Endothelial cell of umbilical vein (primary cell): ENCODE measurements around the gene TMPRSS6. TPM values are rescaled to one million over a fixed set of nuclear protein-coding genes. Genes with fewer than 3 reads are reported as not detected.

Source experiments
- BruUV-seq: library from RNA; stranded (reverse); fragments of 400-500 nt; replicated peaks from 2 replicates; lab custom pipeline; 2021; lab: Mats Ljungman, UMichigan
- CTCF ChIA-PET: fragments of 300-600, 350-600 bp; sonication (Branson Sonifier 250); formaldehyde crosslinking; loops from one replicate; lab custom pipeline; 2021; ENCODE audit warnings: antibody characterized with exemption, inconsistent platforms; lab: Charles Lee
- POLR2A ChIA-PET: fragments of 300-600, 350-600 bp; sonication (Branson Sonifier 250); formaldehyde crosslinking; loops from one replicate; lab custom pipeline; 2021; ENCODE audit warnings: antibody characterized with exemption, inconsistent platforms; lab: Charles Lee
- DNase-seq: peaks from one replicate; pipeline ENCODE4 v3.0.0-alpha.2; 2011; ENCODE audit warnings: low read depth, low spot score
- FAIRE-seq: peaks from 2 replicates; lab custom pipeline; 2011; peaks lifted over from hg19 to GRCh38; lab: Jason Lieb, UNC
- H2AFZ ChIP-seq: 2 replicates; pipeline ENCODE4 v1.6.0; 2012; ENCODE audit warnings: low read depth, low read length, control low read depth, inconsistent platforms
- H3K27ac ChIP-seq: 2 replicates; pipeline ENCODE4 v1.5.1; 2011; ENCODE audit warnings: low read depth, mild to moderate bottlenecking, control low read depth, low read length, moderate library complexity; ENCODE audit not compliant: insufficient read depth
- H3K27me3 ChIP-seq, 2 experiments: 2 replicates each; pipeline versions ENCODE4 v1.6.0 to v1.6.1; 2011; ENCODE audit warnings: low read length in 2 of 2, mixed read lengths in 1 of 2; ENCODE audit not compliant: control insufficient read depth in 2 of 2, insufficient read depth in 2 of 2
- H3K36me3 ChIP-seq, 2 experiments: 2 replicates in 1 of 2; 3 replicates in 1 of 2; pipeline ENCODE4 v1.5.1; 2011; ENCODE audit warnings: low read length in 2 of 2, mild to moderate bottlenecking in 1 of 2, moderate library complexity in 1 of 2; ENCODE audit not compliant: control insufficient read depth in 2 of 2, insufficient read depth in 2 of 2; ENCODE audit errors: extremely low read depth in 1 of 2
- H3K4me1 ChIP-seq: 3 replicates; pipeline ENCODE4 v1.5.1; 2011; ENCODE audit warnings: mild to moderate bottlenecking, low read length; ENCODE audit not compliant: control insufficient read depth, insufficient read depth; ENCODE audit errors: extremely low read depth
- H3K4me2 ChIP-seq: 2 replicates; pipeline ENCODE4 v1.6.1; 2011; ENCODE audit warnings: low read length, control low read depth, mixed read lengths; ENCODE audit not compliant: insufficient read depth
- H3K4me3 ChIP-seq, 3 experiments: fragments of 200-600 bp in 1 of 3; sonication (generic), shearing (Covaris generic) in 1 of 3; replicated peaks in 1 of 3; 2 replicates each; pipeline ENCODE4 v1.5.1; 2011 to 2016; ENCODE audit warnings: control low read depth in 3 of 3, low read length in 3 of 3, mild to moderate bottlenecking in 2 of 3, inconsistent platforms in 1 of 3, low read depth in 1 of 3, moderate library complexity in 1 of 3; ENCODE audit not compliant: insufficient read depth in 1 of 3
- H3K79me2 ChIP-seq: 2 replicates; pipeline ENCODE4 v1.6.0; 2012; ENCODE audit warnings: low read length, inconsistent platforms; ENCODE audit not compliant: control insufficient read depth, insufficient read depth
- H3K9ac ChIP-seq: replicated peaks from 2 replicates; pipeline ENCODE3; 2011; ENCODE audit warnings: low read length, control low read depth; ENCODE audit not compliant: insufficient read depth; ENCODE audit errors: extremely low read depth
- H3K9me1 ChIP-seq: replicated peaks from 3 replicates; pipeline ENCODE4 v1.6.0; 2011; ENCODE audit warnings: mild to moderate bottlenecking, low read length; ENCODE audit not compliant: control insufficient read depth, insufficient read depth; ENCODE audit errors: extremely low read depth
- H3K9me3 ChIP-seq: replicated peaks from 2 replicates; pipeline ENCODE4 v1.5.1; 2012; ENCODE audit warnings: low read length, inconsistent platforms; ENCODE audit not compliant: control insufficient read depth, insufficient read depth
- H4K20me1 ChIP-seq: replicated peaks from 2 replicates; pipeline ENCODE3; 2011; ENCODE audit warnings: mild to moderate bottlenecking, low read length; ENCODE audit not compliant: control insufficient read depth, insufficient read depth; ENCODE audit errors: extremely low read depth
- EZH2 ChIP-seq: IDR thresholded peaks from 2 replicates; pipeline ENCODE4 v1.6.1; 2012; ENCODE audit warnings: borderline replicate concordance, low read depth, mild to moderate bottlenecking, moderate library complexity, low read length, inconsistent platforms; ENCODE audit not compliant: severe bottlenecking
- FOS ChIP-seq: IDR thresholded peaks from 2 replicates; pipeline ENCODE4 v1.6.1; 2011; ENCODE audit warnings: mild to moderate bottlenecking, low read length, moderate library complexity, borderline replicate concordance; ENCODE audit not compliant: insufficient read depth
- GATA2 ChIP-seq: IDR thresholded peaks from 2 replicates; pipeline ENCODE4 v1.7.0; 2011; ENCODE audit warnings: low read depth, mild to moderate bottlenecking, moderate library complexity, mixed read lengths, low read length; ENCODE audit not compliant: insufficient read length, insufficient read depth
- JUN ChIP-seq: IDR thresholded peaks from 2 replicates; pipeline ENCODE4 v1.6.1; 2011; ENCODE audit warnings: borderline replicate concordance, low read depth; ENCODE audit not compliant: insufficient read length, insufficient read depth
- MAX ChIP-seq: IDR thresholded peaks from 2 replicates; pipeline ENCODE4 v1.6.1; 2011; ENCODE audit not compliant: insufficient read depth, insufficient read length
- MYC ChIP-seq: IDR thresholded peaks from one replicate; pipeline ENCODE4 v1.6.1; 2011; ENCODE audit warnings: mild to moderate bottlenecking, low read depth, low read length
- POLR2A ChIP-seq: IDR thresholded peaks from 2 replicates; pipeline ENCODE4 v1.6.1; 2012; ENCODE audit warnings: low read depth, mild to moderate bottlenecking, control low read depth, low read length
- POLR2AphosphoS5 ChIP-seq: IDR thresholded peaks from 2 replicates; pipeline ENCODE4 v1.6.1; 2012; ENCODE audit warnings: low read depth, mild to moderate bottlenecking, control low read depth, low read length, moderate library complexity; ENCODE audit not compliant: insufficient read depth
- dilution Hi-C: fragments of 300-500 bp; cut with MboI; formaldehyde crosslinking; loops from one replicate; pipeline ENCODE4 v1.15.0; 2019; ENCODE audit warnings: low sequenced_read_pairs; ENCODE audit not compliant: extremely low pct_ligation_motif_present
- intact Hi-C: fragments of 100-400 bp; cut with micrococcal nuclease; formaldehyde crosslinking; loops from one replicate; pipeline ENCODE4 v1.10.0; 2022
- polyA plus RNA-seq, 4 experiments: library from polyadenylated mRNA; depleted of rRNA in 3 of 4; stranded (reverse) in 3 of 4; unstranded in 1 of 4; fragments of >200 nt; gene quantifications; 2 replicates each; pipeline versions ENCODE4 v1.2.1 to v1.2.3, GENCODE V29; 2011 to 2012; ENCODE audit warnings: missing spikeins in 1 of 4
- total RNA-seq: library from RNA; stranded (reverse); gene quantifications from 2 replicates; pipeline ENCODE4 v1.2.3, GENCODE V29; 2021
- TF ChIP-seq, protein P1 (sequence below), 2 donors: IDR thresholded peaks; 1 replicate in 1 of 2; 2 replicates in 1 of 2; pipeline ENCODE4 v1.5.1; 2011; ENCODE audit warnings: low read length in 2 of 2, mild to moderate bottlenecking in 2 of 2, moderate library complexity in 2 of 2, control low read depth in 1 of 2, inconsistent platforms in 1 of 2, low read depth in 1 of 2; ENCODE audit not compliant: insufficient read depth in 1 of 2; ENCODE audit errors: extremely low read depth in 1 of 2

The TMPRSS6 gene
- total and polyA plus RNA-seq, 2 donors (not counting 3 experiments of a cell fraction or from before 2014, with no cell fraction given): not detected

DNA sequence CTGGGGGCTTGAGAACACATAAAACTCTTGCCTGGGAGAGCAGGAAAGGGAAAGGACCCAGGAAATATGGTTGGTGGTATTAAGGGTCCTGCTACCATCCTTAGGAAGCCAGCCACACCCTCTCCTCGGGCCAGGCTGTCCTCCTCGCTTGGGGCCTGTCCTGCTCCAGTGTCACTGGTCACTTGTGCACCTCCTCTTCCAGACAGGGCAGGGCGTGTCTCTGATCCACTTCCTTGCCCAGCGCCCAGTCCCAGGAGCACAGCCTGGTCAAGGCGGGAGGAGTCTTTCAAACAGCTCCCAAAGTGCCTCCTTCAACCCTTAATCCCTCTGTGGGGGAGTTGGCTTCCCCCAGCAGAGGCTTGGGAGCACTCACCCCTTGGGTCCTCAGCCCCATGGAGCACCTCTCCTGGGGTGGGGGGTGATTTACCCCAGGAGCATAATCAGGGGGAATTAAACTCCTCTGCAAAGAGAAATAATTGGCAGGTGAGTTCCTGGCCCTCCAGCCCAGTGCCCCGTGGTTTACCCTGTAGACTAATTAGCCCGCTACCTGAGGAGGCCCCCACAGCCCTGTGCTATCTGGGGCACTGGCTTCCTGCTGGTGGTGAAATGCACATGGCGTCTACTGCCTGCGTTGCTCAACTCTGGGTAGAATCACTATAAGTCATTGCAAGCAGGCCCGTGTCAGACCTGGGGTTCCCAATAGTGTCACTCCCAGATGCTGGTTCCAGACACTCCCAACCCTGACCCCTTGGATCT is 8.0 kb downstream of the TMPRSS6 start:
- H3K9ac ChIP-seq: no peak overlapping the region

More for the DNA sequence above, 8.0 kb downstream of the TMPRSS6 start:
- POLR2A ChIA-PET: no interaction called here
- Histone ChIP-seq H3K4me2 (no peak overlapping the region), H3K4me1 (no peaks in the 10 kb centered on the region), H3K36me3 (no peaks in the 10 kb centered on the region), H3K9me1 (no peaks in the 10 kb centered on the region), H3K27ac (no peak overlapping the region), H3K79me2 (no peaks in the 10 kb centered on the region), H2AFZ (no peak overlapping the region), H3K27me3 (peaks cover 4 to 13% of the 10 kb centered on the region in 2 experiments), H4K20me1 (no peaks in the 10 kb centered on the region), H3K4me3 (no peak overlapping the region), H3K9me3 (no peaks in the 10 kb centered on the region)
- CTCF ChIA-PET: no interaction called here
- no TSS peak for BruUV-seq
- no peak for DNase-seq
- no peak for FAIRE-seq
- dilution Hi-C loops: no loop called here
- intact Hi-C loops: no loop called here
- TF ChIP-seq, protein P1, sequence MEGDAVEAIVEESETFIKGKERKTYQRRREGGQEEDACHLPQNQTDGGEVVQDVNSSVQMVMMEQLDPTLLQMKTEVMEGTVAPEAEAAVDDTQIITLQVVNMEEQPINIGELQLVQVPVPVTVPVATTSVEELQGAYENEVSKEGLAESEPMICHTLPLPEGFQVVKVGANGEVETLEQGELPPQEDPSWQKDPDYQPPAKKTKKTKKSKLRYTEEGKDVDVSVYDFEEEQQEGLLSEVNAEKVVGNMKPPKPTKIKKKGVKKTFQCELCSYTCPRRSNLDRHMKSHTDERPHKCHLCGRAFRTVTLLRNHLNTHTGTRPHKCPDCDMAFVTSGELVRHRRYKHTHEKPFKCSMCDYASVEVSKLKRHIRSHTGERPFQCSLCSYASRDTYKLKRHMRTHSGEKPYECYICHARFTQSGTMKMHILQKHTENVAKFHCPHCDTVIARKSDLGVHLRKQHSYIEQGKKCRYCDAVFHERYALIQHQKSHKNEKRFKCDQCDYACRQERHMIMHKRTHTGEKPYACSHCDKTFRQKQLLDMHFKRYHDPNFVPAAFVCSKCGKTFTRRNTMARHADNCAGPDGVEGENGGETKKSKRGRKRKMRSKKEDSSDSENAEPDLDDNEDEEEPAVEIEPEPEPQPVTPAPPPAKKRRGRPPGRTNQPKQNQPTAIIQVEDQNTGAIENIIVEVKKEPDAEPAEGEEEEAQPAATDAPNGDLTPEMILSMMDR (IDR thresholded peaks at IDR 0.05; ENCODE audit: extremely low read depth in 1 of 2, insufficient read depth in 1 of 2, low read depth in 1 of 2, low read length in 2 of 2): no peak
- no peak for TF ChIP-seq POLR2A
- TF ChIP-seq FOS: no peak
- no peak for TF ChIP-seq MYC
- TF ChIP-seq JUN: no peak
- no peak for TF ChIP-seq MAX
- TF ChIP-seq POLR2AphosphoS5: no peak
- no peak for TF ChIP-seq EZH2
- TF ChIP-seq GATA2: no peak
